Parathyroid adenoma (tissue), 2 donors: Measurements from ENCODE around the gene LRRN4.

Experiments
- H2AFZ ChIP-seq: fragments of 300-600 bp; sonication (generic); one replicate; pipeline ENCODE4 v1.7.0; 2017; ENCODE audit warnings: antibody characterized with exemption, mild to moderate bottlenecking
- H3K27ac ChIP-seq: fragments of 300-600 bp; sonication (generic); one replicate; pipeline ENCODE4 v1.7.0; 2017
- H3K27me3 ChIP-seq: fragments of 300-600 bp; sonication (generic); one replicate; pipeline ENCODE4 v1.7.0; 2017; ENCODE audit warnings: low read length; ENCODE audit not compliant: control insufficient read depth, insufficient read depth
- H3K36me3 ChIP-seq: fragments of 300-600 bp; sonication (generic); one replicate; pipeline ENCODE4 v1.7.0; 2017; ENCODE audit warnings: low read length; ENCODE audit not compliant: control insufficient read depth, insufficient read depth
- H3K4me1 ChIP-seq: fragments of 300-600 bp; sonication (generic); one replicate; pipeline ENCODE4 v1.7.0; 2017; ENCODE audit warnings: control low read depth
- H3K4me2 ChIP-seq: fragments of 300-600 bp; sonication (generic); one replicate; pipeline ENCODE4 v1.7.0; 2017; ENCODE audit warnings: low read length
- H3K4me3 ChIP-seq: fragments of 300-600 bp; sonication (generic); one replicate; pipeline ENCODE4 v1.7.0; 2017; ENCODE audit warnings: low read depth, low read length
- H3K79me2 ChIP-seq: fragments of 300-600 bp; sonication (generic); one replicate; pipeline ENCODE4 v1.7.0; 2017; ENCODE audit warnings: control low read depth
- H3K9ac ChIP-seq: fragments of 300-600 bp; sonication (generic); one replicate; pipeline ENCODE4 v1.7.0; 2017; ENCODE audit warnings: mild to moderate bottlenecking
- H3K9me3 ChIP-seq: fragments of 300-600 bp; sonication (generic); one replicate; pipeline ENCODE4 v1.7.0; 2017; ENCODE audit warnings: low read length; ENCODE audit not compliant: control insufficient read depth
- CTCF ChIP-seq: fragments of 300-600 bp; sonication (generic); IDR thresholded peaks from one replicate; pipeline ENCODE4 v1.7.0; 2017; ENCODE audit warnings: antibody characterized with exemption, mild to moderate bottlenecking
- donor health status: primary hyperparathyroidism.

The LRRN4 gene

GRCh38 chr20:6030453-6031080 is 23.3 kb downstream of the LRRN4 start:
- H3K4me1 ChIP-seq: no peaks in the 10 kb centered on the region
- no peaks in the 10 kb centered on the region for H3K27me3 ChIP-seq
- no peak overlapping the region for H2AFZ ChIP-seq
- no peak overlapping the region for H3K4me2 ChIP-seq
- TF ChIP-seq CTCF: no peak
- H3K4me3 ChIP-seq: no peak overlapping the region
- H3K9ac ChIP-seq: no peak overlapping the region
- H3K79me2 ChIP-seq: peaks cover 5% of the 10 kb centered on the region
- no peaks in the 10 kb centered on the region for H3K36me3 ChIP-seq
- H3K9me3 ChIP-seq: no peaks in the 10 kb centered on the region
- no peak overlapping the region for H3K27ac ChIP-seq

- Histone ChIP-seq H3K4me2 (no peak overlapping the region), H3K4me3 (no peak overlapping the region), H3K36me3 (no peaks in the 10 kb centered on the region), H3K79me2 (peaks cover 11% of the 10 kb centered on the region), H2AFZ (no peak overlapping the region), H3K4me1 (no peaks in the 10 kb centered on the region), H3K27ac (no peak overlapping the region), H3K9ac (no peak overlapping the region), H3K9me3 (no peaks in the 10 kb centered on the region), H3K27me3 (no peaks in the 10 kb centered on the region)
- no peak for TF ChIP-seq CTCF
These were observed 24.3 kb downstream of the LRRN4 start for GRCh38 chr20:6029538-6029937.

GRCh38 chr20:6028818-6029217 is 25.0 kb downstream of the LRRN4 start:
- no peak for TF ChIP-seq CTCF
- Histone ChIP-seq H3K4me3 (no peak overlapping the region), H3K9ac (no peak overlapping the region), H3K4me1 (no peaks in the 10 kb centered on the region), H3K9me3 (no peaks in the 10 kb centered on the region), H3K27me3 (no peaks in the 10 kb centered on the region), H3K79me2 (peaks cover 15% of the 10 kb centered on the region), H3K36me3 (no peaks in the 10 kb centered on the region), H3K4me2 (no peak overlapping the region), H2AFZ (no peak overlapping the region), H3K27ac (no peak overlapping the region)

- no peak overlapping the region for H3K4me3 ChIP-seq
- H3K27me3 ChIP-seq: no peaks in the 10 kb centered on the region
- no peak overlapping the region for H3K4me2 ChIP-seq
- H2AFZ ChIP-seq: no peak overlapping the region
- no peaks in the 10 kb centered on the region for H3K4me1 ChIP-seq
- H3K36me3 ChIP-seq: no peaks in the 10 kb centered on the region
- no peaks in the 10 kb centered on the region for H3K9me3 ChIP-seq
- H3K9ac ChIP-seq: no peak overlapping the region
- H3K27ac ChIP-seq: no peak overlapping the region
- TF ChIP-seq CTCF: no peak
- peaks cover 21% of the 10 kb centered on the region for H3K79me2 ChIP-seq
These were observed 27.8 kb downstream of the LRRN4 start for GRCh38 chr20:6026051-6026450.

GRCh38 chr20:6024768-6025167 is 29.1 kb downstream of the LRRN4 start:
- Histone ChIP-seq H3K27me3 (no peaks in the 10 kb centered on the region), H3K9ac (no peak overlapping the region), H3K27ac (no peak overlapping the region), H3K9me3 (no peaks in the 10 kb centered on the region), H3K4me2 (no peak overlapping the region), H3K4me3 (no peak overlapping the region), H3K79me2 (peaks cover 26% of the 10 kb centered on the region), H2AFZ (no peak overlapping the region), H3K4me1 (no peaks in the 10 kb centered on the region), H3K36me3 (no peaks in the 10 kb centered on the region)
- TF ChIP-seq CTCF: no peak
